ENCODE measurements around the gene DPYSL3. TPM values are rescaled to one million over a fixed set of nuclear protein-coding genes. Genes with fewer than 3 reads are reported as not detected.

The DPYSL3 gene
- total RNA-seq, 1 experiment from 2014 or later, result 24.8 TPM

DNA sequence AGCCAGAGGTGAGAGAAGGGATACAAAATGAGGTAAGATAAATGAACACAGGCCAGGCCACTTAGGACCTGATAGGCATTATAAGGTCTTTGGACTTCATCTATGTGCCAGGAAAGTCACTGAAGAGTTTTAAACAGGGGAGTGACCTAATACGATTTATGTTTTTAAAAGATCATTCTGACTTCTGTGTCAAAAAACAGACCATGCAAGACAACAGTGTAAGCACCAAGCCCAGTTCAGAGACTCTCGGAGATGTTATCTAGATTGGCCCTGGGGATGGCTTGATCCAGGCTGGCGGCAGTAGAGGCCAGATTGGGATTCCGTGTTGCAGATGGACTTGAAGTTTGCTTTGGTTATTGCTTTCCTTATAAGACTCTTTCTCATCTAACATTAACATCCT, 43.0 kb upstream of the DPYSL3 start:
- Histone ChIP-seq H3K4me1 (ENCODE audit: insufficient read depth, low read length, poor library complexity, severe bottlenecking) (peaks cover 4% of the 10 kb centered on the region), H3K9me3 (ENCODE audit: low read depth, low read length, poor library complexity, severe bottlenecking) (no peaks in the 10 kb centered on the region), H3K4me3 (ENCODE audit: low read depth, low read length, poor library complexity, severe bottlenecking) (no peak overlapping the region), H3K36me3 (ENCODE audit: insufficient read depth, low read length, poor library complexity, severe bottlenecking) (no peaks in the 10 kb centered on the region), H3K27ac (ENCODE audit: low read depth, low read length, poor library complexity, severe bottlenecking) (no peak overlapping the region), H3K27me3 (replicated peaks; ENCODE audit: insufficient read depth, low read depth, low read length, poor library complexity) (no peaks in the 10 kb centered on the region)
- ChIA-PET CTCF (no interaction called here), POLR2A (ENCODE audit: low non-redundant PET) (no interaction called here)
- intact Hi-C loops (cut with micrococcal nuclease; ENCODE audit: unreplicated experiment), result no loop called here
- BruUV-seq (replicated peaks), result no TSS peak
- DNase-seq (ENCODE audit: low spot score), result no peak
- TF ChIP-seq CTCF (conservative IDR thresholded peaks at IDR 0.05; ENCODE audit: low read depth, low read length), result no peak

GRCh38 chr5:147551677-147552076, 41.8 kb upstream of the DPYSL3 start:
- intact Hi-C loops (cut with micrococcal nuclease; ENCODE audit: unreplicated experiment), result no loop called here
- Histone ChIP-seq H3K4me3 (ENCODE audit: low read depth, low read length, poor library complexity, severe bottlenecking) (no peak overlapping the region), H3K9me3 (ENCODE audit: low read depth, low read length, poor library complexity, severe bottlenecking) (no peaks in the 10 kb centered on the region), H3K36me3 (ENCODE audit: insufficient read depth, low read length, poor library complexity, severe bottlenecking) (no peaks in the 10 kb centered on the region), H3K27ac (ENCODE audit: low read depth, low read length, poor library complexity, severe bottlenecking) (no peak overlapping the region), H3K4me1 (ENCODE audit: insufficient read depth, low read length, poor library complexity, severe bottlenecking) (peaks cover 4% of the 10 kb centered on the region), H3K27me3 (replicated peaks; ENCODE audit: insufficient read depth, low read depth, low read length, poor library complexity) (no peaks in the 10 kb centered on the region)
- BruUV-seq (replicated peaks), result no TSS peak
- TF ChIP-seq CTCF (conservative IDR thresholded peaks at IDR 0.05; ENCODE audit: low read depth, low read length) (no peak), EZH2 (IDR thresholded peaks at IDR 0.05; ENCODE audit: borderline replicate concordance, low read depth, low read length, poor library complexity, severe bottlenecking) (no peak)
- POLR2A ChIA-PET (ENCODE audit: low non-redundant PET), result no interaction called here
- CTCF ChIA-PET, result no interaction called here
- DNase-seq (ENCODE audit: low spot score), result no peak

- Histone ChIP-seq H3K36me3 (ENCODE audit: insufficient read depth, low read length, poor library complexity, severe bottlenecking) (no peaks in the 10 kb centered on the region), H3K4me1 (ENCODE audit: insufficient read depth, low read length, poor library complexity, severe bottlenecking) (no peaks in the 10 kb centered on the region), H3K27ac (ENCODE audit: low read depth, low read length, poor library complexity, severe bottlenecking) (no peak overlapping the region), H3K27me3 (replicated peaks; ENCODE audit: insufficient read depth, low read depth, low read length, poor library complexity) (no peaks in the 10 kb centered on the region), H3K4me3 (ENCODE audit: low read depth, low read length, poor library complexity, severe bottlenecking) (no peak overlapping the region), H3K9me3 (ENCODE audit: low read depth, low read length, poor library complexity, severe bottlenecking) (no peaks in the 10 kb centered on the region)
- TF ChIP-seq CTCF (conservative IDR thresholded peaks at IDR 0.05; ENCODE audit: low read depth, low read length) (no peak), EZH2 (IDR thresholded peaks at IDR 0.05; ENCODE audit: borderline replicate concordance, low read depth, low read length, poor library complexity, severe bottlenecking) (no peak)
- BruUV-seq (replicated peaks), result no TSS peak
- ChIA-PET POLR2A (ENCODE audit: low non-redundant PET) (no interaction called here), CTCF (no interaction called here)
- no peak for DNase-seq (ENCODE audit: low spot score)
- intact Hi-C loops (cut with micrococcal nuclease; ENCODE audit: unreplicated experiment), result no loop called here
These were observed 37.9 kb upstream of the DPYSL3 start for GRCh38 chr5:147547730-147548129.
